ENCODE data around the gene INPP5A.
"Not testable (repeated sequence)": the region's sequence is repeated elsewhere in the genome, so short reads cannot be mapped to it uniquely, and the experiment has no call there.

INPP5A gene

GRCh38 chr10:132537684-132538001 lies at the start of gene INPP5A:
Gene INPP5A, plus strand, starts transcription at chr10:132537787. Its CDS starts 310 bp downstream, at chr10:132538097.
- DNase-seq (ENCODE audit: low spot score): no peak
- FAIRE-seq: no peak

GRCh38 chr10:132488231-132488821 lies 49.3 kb upstream of the INPP5A start:
- no peak for FAIRE-seq
- DNase-seq (ENCODE audit: low spot score): no peak

DNA sequence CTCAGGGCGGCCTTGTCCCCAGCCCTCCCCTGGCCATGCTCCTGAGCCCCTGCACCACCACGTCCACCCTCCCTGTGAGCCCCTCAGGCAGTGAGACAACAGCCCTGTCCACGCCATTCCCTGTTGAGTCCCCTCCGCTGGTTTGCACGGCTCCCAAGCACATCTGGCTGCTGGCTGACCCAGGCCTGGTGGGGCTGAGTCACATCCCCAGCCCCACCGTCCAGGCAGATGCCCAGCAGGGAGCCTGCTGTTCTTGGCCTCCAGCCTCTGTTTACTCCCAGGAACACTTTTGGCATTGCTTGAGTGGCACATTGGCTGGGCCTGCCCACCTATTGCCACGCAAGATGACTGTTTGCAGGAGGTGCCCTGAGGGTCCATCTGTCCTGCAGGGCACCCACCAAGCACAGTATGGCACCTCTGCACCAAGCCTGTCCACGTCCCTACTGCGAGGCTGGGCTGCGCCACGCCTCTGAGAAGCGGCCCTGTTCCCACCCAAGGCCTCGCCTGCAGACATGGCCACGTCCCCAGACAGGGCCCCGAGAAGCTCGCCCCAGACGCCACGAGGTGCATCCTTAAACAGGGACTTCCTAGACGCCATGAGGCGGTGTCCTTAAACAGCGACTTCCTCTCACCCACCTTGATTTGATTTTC lies 48.4 kb upstream of the INPP5A start:
- DNase-seq (ENCODE audit: low spot score) (no peak), FAIRE-seq (no peak)

GRCh38 chr10:132489704-132490534 lies 47.7 kb upstream of the INPP5A start:
- FAIRE-seq (no peak), DNase-seq (ENCODE audit: low spot score) (no peak)

DNA sequence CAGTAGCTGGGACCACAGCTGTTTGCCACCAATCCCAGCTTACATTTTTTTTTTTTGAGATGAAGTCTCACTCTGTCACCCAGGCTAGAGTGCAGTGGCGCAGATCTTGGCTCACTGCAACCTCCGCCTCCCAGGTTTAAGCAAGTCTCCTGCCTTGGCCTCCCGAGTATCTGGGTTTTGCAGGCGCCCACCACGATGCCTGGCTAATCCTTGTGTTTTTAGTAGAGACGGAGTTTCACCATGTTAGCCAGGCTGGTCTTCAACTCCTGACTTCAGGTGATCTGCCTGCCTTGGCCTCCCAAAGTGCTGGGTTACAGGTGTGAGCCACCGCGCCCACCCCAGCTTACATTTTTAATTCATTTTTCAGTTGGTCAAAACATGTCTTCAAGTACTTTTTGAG lies 46.1 kb upstream of the INPP5A start:
- not testable (repeated sequence) for FAIRE-seq; DNase-seq (ENCODE audit: low spot score)

DNA sequence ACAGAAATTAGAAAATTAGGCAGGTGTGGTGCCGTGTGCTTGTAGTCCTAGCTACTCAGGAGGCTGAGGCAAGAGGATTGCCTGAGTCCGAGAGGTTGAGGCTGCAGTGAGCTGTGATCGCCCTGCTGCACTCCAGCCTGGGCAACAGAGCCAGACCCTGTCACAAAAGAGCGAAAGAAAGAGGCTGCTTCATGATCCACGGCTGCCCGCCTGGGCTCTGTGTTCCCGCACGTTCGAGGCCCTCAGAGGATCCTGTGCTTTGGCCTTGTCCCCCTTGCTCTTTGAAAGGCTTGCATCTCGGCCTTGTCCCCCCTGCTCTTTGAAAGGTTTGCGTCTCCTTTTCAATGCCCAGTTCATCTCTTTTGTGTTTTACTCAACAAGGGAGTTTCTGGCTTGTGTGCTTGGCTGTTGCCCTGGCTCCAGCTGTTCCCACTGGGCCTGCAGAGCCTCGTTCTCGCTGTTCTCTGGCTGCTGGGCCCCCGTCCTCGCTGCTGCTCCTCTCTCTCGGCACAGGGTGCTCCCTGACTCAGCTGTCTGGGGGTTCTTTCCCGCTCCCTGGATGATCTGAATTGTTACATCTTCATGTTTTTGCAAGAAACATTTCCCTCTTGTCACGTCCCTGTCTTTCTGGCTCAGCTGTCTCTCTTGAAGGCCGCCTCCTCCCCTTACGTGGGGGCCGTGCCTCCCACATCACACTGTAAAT lies 45.1 kb upstream of the INPP5A start:
- DNase-seq (ENCODE audit: low spot score) (no peak), FAIRE-seq (no peak)

DNA sequence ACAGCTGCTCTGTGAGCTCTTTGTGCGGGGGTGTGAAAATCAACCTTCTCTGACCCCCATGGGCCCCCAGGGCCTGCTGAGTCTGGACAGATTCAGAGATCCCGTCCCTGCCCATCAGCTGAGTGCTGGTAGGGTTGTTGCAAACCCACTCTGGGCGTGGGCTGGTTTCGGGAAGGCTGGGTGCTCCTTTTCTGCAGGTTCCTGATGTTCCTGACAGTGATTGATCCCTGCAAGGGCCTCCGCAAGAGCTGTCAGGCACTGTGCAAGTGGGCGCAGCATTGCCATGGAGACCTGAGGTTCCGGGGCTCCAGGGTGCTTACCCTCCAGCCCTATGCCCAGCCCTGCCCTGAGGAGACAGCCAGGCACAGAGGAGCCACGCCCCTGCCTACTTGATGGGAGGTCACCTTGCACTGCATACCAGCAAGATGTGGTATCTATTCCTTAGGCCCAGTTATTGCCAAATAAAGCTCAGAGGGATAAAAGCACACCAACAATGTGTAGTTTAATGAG lies 44.3 kb upstream of the INPP5A start:
- no peak for DNase-seq (ENCODE audit: low spot score)
- no peak for FAIRE-seq

DNA sequence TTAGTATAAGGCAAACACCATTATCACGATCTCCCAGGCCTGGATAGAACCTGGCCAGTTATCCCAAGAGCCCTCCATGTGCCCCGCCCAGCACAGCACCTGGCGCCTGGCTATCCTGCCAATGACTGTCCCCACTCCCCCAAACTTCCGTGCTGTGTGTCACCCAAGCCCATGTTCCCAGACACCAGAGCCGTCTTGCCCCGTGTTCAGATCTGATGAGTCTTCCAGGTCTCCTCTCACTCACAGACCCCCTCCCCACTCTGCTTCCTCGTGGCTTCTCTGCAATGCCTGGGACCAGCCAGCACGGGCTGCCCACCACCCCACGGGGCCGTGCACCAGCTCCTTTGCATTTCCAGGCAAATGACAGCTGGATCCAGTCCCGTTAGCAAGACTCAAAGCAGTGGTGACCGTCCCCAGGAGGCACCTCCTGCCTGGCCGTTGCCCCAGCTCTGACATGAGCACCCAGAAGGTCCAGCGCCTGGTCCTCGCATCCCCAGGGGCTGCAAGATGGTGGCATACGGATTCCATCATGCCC lies 43.8 kb upstream of the INPP5A start:
- DNase-seq (ENCODE audit: low spot score) (no peak), FAIRE-seq (no peak)

GRCh38 chr10:132494866-132495630 lies 42.5 kb upstream of the INPP5A start:
- FAIRE-seq (no peak), DNase-seq (ENCODE audit: low spot score) (no peak)

- DNase-seq (ENCODE audit: low spot score): no peak
- FAIRE-seq: no peak
Observed at GRCh38 chr10:132496360-132497062, 41.1 kb upstream of the INPP5A start.

DNA sequence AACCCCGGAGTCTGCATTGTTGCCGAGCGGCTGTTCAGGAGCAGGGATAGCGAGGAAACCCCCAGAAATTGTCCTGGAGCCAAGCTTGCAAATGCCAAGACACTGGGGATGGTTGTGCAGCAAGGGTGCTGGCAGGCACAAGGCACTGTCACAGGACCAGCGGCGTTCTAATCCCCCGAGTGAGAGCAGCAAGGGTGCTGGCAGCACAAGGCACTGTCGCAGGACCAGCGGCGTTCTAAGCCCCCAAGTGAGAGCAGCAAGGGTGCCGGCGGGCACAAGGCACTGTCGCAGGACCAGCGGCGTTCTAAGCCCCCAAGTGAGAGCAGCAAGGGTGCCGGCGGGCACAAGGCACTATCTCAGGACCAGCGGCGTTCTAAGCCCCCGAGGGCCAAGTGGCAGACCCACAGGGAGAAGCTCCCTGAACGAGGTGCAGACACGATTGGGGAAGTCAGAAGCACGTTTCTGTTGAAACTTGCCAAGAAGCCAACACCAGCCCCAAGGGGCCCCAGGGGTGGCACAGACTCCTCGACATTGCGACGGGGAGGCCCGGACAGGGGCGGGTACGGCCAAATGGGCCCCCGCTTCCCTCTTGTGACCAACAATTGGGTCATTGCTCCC lies 40.4 kb upstream of the INPP5A start:
- no peak for DNase-seq (ENCODE audit: low spot score)

DNA sequence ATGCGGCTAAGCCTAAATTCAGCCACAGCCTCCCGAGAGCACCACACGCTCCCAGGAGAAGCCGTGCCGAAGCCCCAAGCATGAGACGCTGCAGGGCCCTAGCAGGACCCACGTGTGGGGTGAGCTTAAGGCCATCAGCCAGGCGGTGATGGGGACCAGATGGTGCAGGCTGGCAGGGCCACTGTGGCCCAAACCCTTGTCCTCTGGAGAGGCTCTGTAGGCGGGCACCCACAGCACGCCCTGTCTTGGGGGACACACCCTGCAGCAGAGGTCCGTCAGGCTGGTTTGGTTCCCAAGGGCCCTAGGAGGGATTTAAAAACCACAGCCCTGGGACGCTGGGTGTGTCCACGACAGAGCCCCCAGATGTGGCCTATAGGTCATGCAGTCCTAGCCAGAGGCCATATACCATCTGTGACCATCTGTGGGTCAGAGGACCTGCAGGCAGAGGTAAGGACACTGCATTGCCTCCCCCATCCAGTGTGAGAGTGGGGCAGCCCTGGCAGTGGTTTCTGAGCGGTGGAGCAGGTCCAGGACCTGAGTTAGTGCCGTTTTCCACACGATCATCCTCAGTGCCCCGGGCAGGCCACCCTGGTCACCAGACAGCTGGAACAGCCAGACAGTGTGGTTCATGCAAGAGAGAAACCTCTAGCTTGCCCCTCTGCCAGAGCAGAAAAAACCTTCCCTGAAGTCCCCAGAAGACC lies 39.6 kb upstream of the INPP5A start:
- no peak for FAIRE-seq
- no peak for DNase-seq (ENCODE audit: low spot score)

More for the DNA sequence above, 40.4 kb upstream of the INPP5A start:
- FAIRE-seq: no peak

DNA sequence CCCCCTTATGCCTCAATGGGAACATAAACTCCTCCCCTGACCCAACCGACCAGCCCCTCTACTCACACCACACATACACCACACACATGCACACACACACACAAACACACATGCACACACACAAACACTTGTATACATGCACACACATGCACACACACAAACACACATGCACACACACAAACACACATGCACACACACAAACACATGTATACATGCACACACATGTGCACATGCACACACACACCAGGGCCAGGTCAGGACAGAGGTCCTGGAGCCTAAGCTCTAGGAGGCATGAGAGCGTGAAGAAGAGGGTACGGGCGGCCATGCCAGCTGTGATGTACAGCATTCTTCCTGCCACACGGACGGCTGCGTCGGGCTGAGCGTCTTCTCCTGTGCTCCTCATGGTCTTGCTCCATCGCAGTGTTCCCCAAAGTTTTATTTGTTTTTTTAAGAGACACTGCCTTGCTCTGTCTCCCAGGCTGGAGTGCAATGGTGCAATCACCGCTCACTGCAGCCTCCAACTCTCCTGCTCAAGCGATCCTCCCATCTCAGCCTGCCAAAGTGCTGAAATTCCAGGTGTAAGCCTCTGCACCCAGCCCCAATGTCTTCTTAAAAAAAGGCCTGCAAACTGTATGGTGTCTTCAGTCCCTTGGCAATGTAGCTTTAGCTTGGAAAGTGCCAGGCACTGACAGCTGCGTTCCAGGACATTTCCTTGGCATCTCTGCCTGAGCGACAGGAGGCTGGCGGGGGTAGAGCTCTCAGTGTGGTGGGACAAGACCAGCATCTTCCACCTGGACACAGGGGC lies 38.8 kb upstream of the INPP5A start:
- no peak for DNase-seq (ENCODE audit: low spot score)
- FAIRE-seq: peak; percentile 58

DNA sequence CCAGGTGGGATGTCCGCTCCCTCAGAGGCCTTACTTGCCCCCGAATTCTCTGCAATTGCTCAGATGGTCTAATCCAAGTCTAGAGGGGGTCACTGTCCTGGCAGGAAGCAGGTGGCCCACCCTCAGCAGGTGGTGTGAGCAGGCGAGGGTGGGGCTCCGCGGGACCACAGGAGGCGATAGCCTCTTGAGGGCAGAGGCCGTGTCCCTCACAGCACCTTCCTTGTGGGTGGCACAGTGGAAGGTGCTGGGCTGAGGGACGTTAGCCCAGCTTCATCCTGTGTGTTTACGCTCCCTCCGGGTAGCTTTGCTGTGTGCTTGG lies 38.3 kb upstream of the INPP5A start:
- FAIRE-seq (no peak), DNase-seq (ENCODE audit: low spot score) (no peak)

- FAIRE-seq (no peak), DNase-seq (ENCODE audit: low spot score) (no peak)
Observed at GRCh38 chr10:132500781-132501415, 36.7 kb upstream of the INPP5A start.

GRCh38 chr10:132502544-132503300 lies 34.9 kb upstream of the INPP5A start:
- DNase-seq (ENCODE audit: low spot score) (no peak), FAIRE-seq (no peak)
